Endodermal cell (in vitro differentiated cells): Measurements from ENCODE around the gene MAP3K6. TPM values are rescaled to one million over a fixed set of nuclear protein-coding genes. Genes with fewer than 3 reads are reported as not detected.

Experiments
- DNase-seq: peaks from one replicate; pipeline ENCODE4 v3.0.0-alpha.2; 2017
- H3K27ac ChIP-seq: 2 replicates; pipeline ENCODE4 v1.5.1; 2013; ENCODE audit warnings: mild to moderate bottlenecking, low read depth, low read length, moderate library complexity
- H3K27me3 ChIP-seq: 2 replicates; pipeline ENCODE4 v1.6.1; 2013; ENCODE audit warnings: mild to moderate bottlenecking, low read length, moderate library complexity; ENCODE audit not compliant: insufficient read depth, control insufficient read depth, poor library complexity, severe bottlenecking
- H3K36me3 ChIP-seq: 2 replicates; pipeline ENCODE4 v1.7.0; 2013; ENCODE audit warnings: mild to moderate bottlenecking, low read length, moderate library complexity; ENCODE audit not compliant: control insufficient read depth, insufficient read depth
- H3K4me1 ChIP-seq: one replicate; pipeline ENCODE4 v1.7.0; 2013; ENCODE audit warnings: low read length; ENCODE audit not compliant: control insufficient read depth, insufficient read depth
- H3K4me3 ChIP-seq: 2 replicates; pipeline ENCODE4 v1.5.1; 2013; ENCODE audit warnings: mild to moderate bottlenecking, low read length, moderate library complexity
- H3K9ac ChIP-seq: 2 replicates; pipeline ENCODE4 v1.6.1; 2013; ENCODE audit warnings: mild to moderate bottlenecking, low read length, moderate library complexity; ENCODE audit not compliant: poor library complexity, severe bottlenecking; ENCODE audit errors: extremely low read depth
- H3K9me3 ChIP-seq: 2 replicates; pipeline ENCODE4 v1.6.1; 2013; ENCODE audit warnings: mild to moderate bottlenecking, low read length, moderate library complexity; ENCODE audit not compliant: control insufficient read depth
- H3K27ac Mint-ChIP-seq: 2 replicates; pipeline ENCODE4 v1.8.0; 2020; ENCODE audit warnings: mixed read lengths
- H3K27me3 Mint-ChIP-seq: 2 replicates; pipeline ENCODE4 v1.8.0; 2021; ENCODE audit warnings: mild to moderate bottlenecking, mixed read lengths; ENCODE audit not compliant: insufficient read depth
- H3K36me3 Mint-ChIP-seq: 2 replicates; pipeline ENCODE4 v1.8.0; 2020; ENCODE audit warnings: low read depth, mixed read lengths
- H3K4me1 Mint-ChIP-seq: 2 replicates; pipeline ENCODE4 v1.8.0; 2020; ENCODE audit warnings: mixed read lengths
- H3K4me3 Mint-ChIP-seq: 2 replicates; pipeline ENCODE4 v1.8.0; 2020; ENCODE audit warnings: mild to moderate bottlenecking, moderate library complexity, mixed read lengths
- H3K9me3 Mint-ChIP-seq: 2 replicates; pipeline ENCODE4 v1.8.0; 2020; ENCODE audit warnings: mild to moderate bottlenecking, mixed read lengths
- CTCF ChIP-seq: fragments of 200-600 bp; sonication (generic); conservative IDR thresholded peaks from 2 replicates; pipeline ENCODE4 v1.5.0; 2021; ENCODE audit warnings: antibody characterized with exemption, mild to moderate bottlenecking
- WGBS, 2 experiments: methylation state at CpG; one replicate each; pipeline versions ENCODE4 v1.1.5 to v1.1.7; 2013; ENCODE audit warnings: missing lambda C conversion rate in 2 of 2, mixed read lengths in 1 of 2; ENCODE audit not compliant: insufficient coverage in 1 of 2, insufficient read length in 1 of 2; 5-methylcytosine and 5-hydroxymethylcytosine counted together
- total RNA-seq, 2 donors: library from RNA; stranded (reverse); fragmentation: NEBNext Ultra II Directional in 1 of 2; extraction: Animal tissue kit (Norgen Biotek cat#: 25700) in 1 of 2; gene quantifications; 2 replicates in 1 of 2; 3 replicates in 1 of 2; pipeline ENCODE4 v1.2.1, GENCODE V29; 2021

The MAP3K6 gene
- total RNA-seq, 2 donors from 2014 or later = 6.6 to 11.5 TPM

- Mint-ChIP-seq H3K4me1 (peaks cover 30% of the 10 kb centered on the region), H3K27me3 (no peaks in the 10 kb centered on the region), H3K4me3 (no peak overlapping the region), H3K27ac (peak overlapping the region; percentile 81), H3K36me3 (no peaks in the 10 kb centered on the region), H3K9me3 (no peaks in the 10 kb centered on the region)
- no peak for TF ChIP-seq CTCF
- H3K27ac ChIP-seq = no peak overlapping the region
- no peak overlapping the region for H3K9ac ChIP-seq
- no peaks in the 10 kb centered on the region for H3K27me3 ChIP-seq
- no peak for DNase-seq
- H3K36me3 ChIP-seq = no peaks in the 10 kb centered on the region
- no peak overlapping the region for H3K4me3 ChIP-seq
- no peaks in the 10 kb centered on the region for H3K9me3 ChIP-seq
- 89 to 100% methylated on average over 1 of the region's 1 CpG for WGBS, 2 experiments
- peaks cover 9% of the 10 kb centered on the region for H3K4me1 ChIP-seq
Observed at GRCh38 chr1:27394925-27395324, 28.2 kb upstream of the MAP3K6 start.

GRCh38 chr1:27394282-27394658 lies 27.5 kb upstream of the MAP3K6 start:
- no peak overlapping the region for H3K27ac Mint-ChIP-seq
- Histone ChIP-seq H3K4me1 (peaks cover 7% of the 10 kb centered on the region), H3K9me3 (no peaks in the 10 kb centered on the region), H3K36me3 (no peaks in the 10 kb centered on the region), H3K9ac (no peak overlapping the region), H3K27me3 (no peaks in the 10 kb centered on the region), H3K4me3 (no peak overlapping the region), H3K27ac (no peak overlapping the region)
- WGBS, 2 experiments = 94 to 97% methylated on average over 9 of the region's 9 CpGs
- no peak for TF ChIP-seq CTCF
- DNase-seq = no peak
- H3K36me3 Mint-ChIP-seq = no peaks in the 10 kb centered on the region
- no peak overlapping the region for H3K4me3 Mint-ChIP-seq
- H3K9me3 Mint-ChIP-seq = no peaks in the 10 kb centered on the region
- H3K4me1 Mint-ChIP-seq = peaks cover 24% of the 10 kb centered on the region
- H3K27me3 Mint-ChIP-seq = no peaks in the 10 kb centered on the region

- H3K4me3 ChIP-seq = no peak overlapping the region
- no peaks in the 10 kb centered on the region for H3K36me3 Mint-ChIP-seq
- no peak for TF ChIP-seq CTCF
Observed at GRCh38 chr1:27393641-27394281, 27.0 kb upstream of the MAP3K6 start.

More at GRCh38 chr1:27393641-27394281, 27.0 kb upstream of the MAP3K6 start:
- no peaks in the 10 kb centered on the region for H3K27me3 Mint-ChIP-seq
- no peaks in the 10 kb centered on the region for H3K36me3 ChIP-seq
- DNase-seq = peak; percentile 53
- no peaks in the 10 kb centered on the region for H3K9me3 Mint-ChIP-seq
- no peak overlapping the region for H3K27ac ChIP-seq
- H3K27me3 ChIP-seq = no peaks in the 10 kb centered on the region
- H3K9ac ChIP-seq = no peak overlapping the region
- H3K4me3 Mint-ChIP-seq = peak overlapping the region; percentile 85
- no peaks in the 10 kb centered on the region for H3K9me3 ChIP-seq
- WGBS, 2 experiments = 95 to 98% methylated on average over 10 to 18 of the region's 18 CpGs
- peaks cover 7% of the 10 kb centered on the region for H3K4me1 ChIP-seq
- peaks cover 18% of the 10 kb centered on the region for H3K4me1 Mint-ChIP-seq
- H3K27ac Mint-ChIP-seq = no peak overlapping the region
